Measurements from ENCODE around the gene ZNF787. TPM values are rescaled to one million over a fixed set of nuclear protein-coding genes. Genes with fewer than 3 reads are reported as not detected.
A peak's percentile ranks its signal among the peaks of the same experiment; 100 is the strongest.

Gene ZNF787
- total RNA-seq, 1 donor from 2014 or later = 29.0 TPM

DNA sequence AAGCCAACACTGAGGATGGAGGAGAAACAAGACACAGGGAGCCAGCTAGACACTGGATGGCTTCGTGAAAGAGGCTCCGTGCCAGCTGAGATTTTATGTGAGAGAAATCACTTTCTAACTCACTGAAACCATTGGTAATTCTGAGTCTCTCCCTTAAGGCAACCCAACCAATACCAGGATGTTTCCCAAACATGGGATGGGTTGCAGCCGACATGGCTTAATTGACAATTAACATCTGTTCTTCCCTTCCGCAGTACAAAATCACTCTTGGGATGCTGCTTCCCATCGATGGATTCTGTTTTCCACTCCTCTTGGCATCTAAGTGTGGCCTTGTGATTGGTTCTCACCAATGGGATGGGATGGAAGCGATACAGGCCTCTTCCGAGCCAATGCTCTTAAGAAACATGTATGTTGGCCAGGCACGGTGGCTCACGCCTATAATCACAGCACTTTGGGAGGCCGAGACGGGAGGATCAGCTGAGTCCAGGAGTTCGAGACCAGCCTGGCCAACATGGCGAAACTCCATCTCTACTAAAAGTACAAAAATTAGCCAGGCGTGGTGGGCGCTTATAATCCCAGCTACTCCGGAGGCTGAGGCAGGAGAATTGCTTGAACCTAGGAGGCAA, 2.3 kb upstream of the ZNF787 start:
- DNase-seq (ENCODE audit: low spot score) = no peak
- ATAC-seq = no peak

- DNase-seq (ENCODE audit: low spot score) = peak; percentile 95
- ATAC-seq = peak; percentile 72
Observed at GRCh38 chr19:56120371-56121179, 520 bp downstream of the ZNF787 start.

DNA sequence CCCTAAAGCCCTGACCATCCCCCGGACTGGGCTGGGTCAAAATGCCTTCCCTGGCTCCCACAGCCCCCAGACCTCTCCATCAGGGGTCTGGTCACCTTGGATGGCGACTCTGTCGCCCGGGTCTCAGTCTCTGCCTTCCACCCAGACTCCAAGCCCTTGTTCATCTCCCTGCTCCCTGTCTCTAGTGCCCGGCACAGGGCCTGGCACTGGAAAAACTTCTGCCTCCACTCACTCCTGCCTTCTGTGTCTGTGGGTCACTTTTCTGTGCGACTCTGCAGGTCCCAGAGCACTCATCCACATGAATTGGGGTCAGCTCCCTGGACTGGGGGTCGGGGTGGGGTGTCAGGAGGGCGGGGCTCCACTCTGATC, 1.1 kb downstream of the ZNF787 start:
- ATAC-seq (peak; percentile 0), DNase-seq (ENCODE audit: low spot score) (no peak)

DNA sequence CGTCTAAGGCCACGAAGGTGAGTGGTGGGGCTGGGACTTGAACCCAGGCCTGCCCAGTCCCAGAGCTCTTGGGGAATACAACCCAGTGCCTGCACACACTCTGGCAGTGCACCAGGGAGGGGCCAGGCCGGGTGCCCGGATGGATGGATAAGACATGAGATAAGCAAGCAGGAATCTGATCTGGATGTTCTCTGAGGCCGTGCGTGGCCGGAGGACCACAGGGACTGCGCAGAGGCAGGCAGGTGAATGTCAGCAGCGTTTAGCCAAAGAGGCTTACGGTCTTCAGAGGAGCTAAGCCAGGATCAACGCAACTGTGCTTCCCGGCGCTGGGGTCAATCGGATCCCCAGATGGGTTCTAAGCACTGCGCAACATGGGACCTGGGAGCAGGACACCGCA, 1.5 kb downstream of the ZNF787 start:
- ATAC-seq = peak; percentile 2

DNA sequence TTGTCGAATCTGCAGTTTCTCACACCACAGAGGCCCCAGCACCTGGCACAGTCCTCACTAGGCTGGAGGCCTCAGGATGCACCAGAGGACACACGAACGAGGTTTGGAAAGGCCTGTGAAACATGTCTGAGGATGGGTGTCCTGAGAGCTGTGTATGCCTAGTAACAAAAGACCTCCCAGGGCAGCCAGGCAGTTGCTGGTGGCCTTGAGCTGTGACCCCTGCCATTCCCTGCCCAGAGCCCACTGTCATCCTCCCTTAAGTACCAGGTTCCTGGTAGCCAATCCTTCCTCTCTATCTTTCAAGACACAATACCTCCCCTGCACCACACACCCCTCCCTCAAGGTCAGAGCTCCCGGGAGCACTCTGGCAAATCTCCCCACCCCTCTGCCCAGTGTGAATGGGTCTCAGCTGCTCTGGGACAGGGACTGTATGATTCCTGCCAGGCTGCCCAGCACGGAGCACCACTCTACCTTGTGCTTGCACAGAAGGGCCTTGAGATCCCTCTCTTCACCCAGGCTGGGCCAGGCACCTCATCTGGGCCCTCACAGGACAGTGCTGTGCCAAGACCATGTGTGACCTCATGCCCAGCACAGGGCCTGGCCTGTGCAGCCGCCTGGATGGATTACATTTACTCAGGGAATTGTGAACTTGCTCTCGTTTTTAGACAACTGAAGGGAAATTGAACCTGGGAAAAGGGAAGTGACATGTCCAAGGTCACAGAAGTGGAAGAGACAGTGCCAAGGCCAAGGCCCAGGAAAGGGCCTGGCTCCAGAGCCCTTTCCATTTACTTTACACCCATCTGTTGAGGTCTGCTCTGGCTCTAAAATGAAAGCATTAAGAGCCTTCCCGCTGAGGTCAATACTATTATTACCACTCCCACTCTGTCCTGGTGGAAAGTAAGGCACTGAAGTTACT, 2.2 kb downstream of the ZNF787 start:
- DNase-seq (ENCODE audit: low spot score) = no peak
- ATAC-seq = no peak

More for the DNA sequence above, 1.5 kb downstream of the ZNF787 start:
- peak; percentile 75 for DNase-seq (ENCODE audit: low spot score)

- ATAC-seq (no peak), DNase-seq (ENCODE audit: low spot score) (no peak)
Observed at GRCh38 chr19:56117889-56118288, 3.2 kb downstream of the ZNF787 start.

GRCh38 chr19:56117376-56117884, 3.7 kb downstream of the ZNF787 start:
- DNase-seq (ENCODE audit: low spot score) = no peak

GRCh38 chr19:56116606-56117005, 4.5 kb downstream of the ZNF787 start:
- no peak for ATAC-seq
- DNase-seq (ENCODE audit: low spot score) = no peak

More at GRCh38 chr19:56117376-56117884, 3.7 kb downstream of the ZNF787 start:
- ATAC-seq = no peak

- ATAC-seq = no peak
Observed at GRCh38 chr19:56115490-56115889, 5.6 kb downstream of the ZNF787 start.

DNA sequence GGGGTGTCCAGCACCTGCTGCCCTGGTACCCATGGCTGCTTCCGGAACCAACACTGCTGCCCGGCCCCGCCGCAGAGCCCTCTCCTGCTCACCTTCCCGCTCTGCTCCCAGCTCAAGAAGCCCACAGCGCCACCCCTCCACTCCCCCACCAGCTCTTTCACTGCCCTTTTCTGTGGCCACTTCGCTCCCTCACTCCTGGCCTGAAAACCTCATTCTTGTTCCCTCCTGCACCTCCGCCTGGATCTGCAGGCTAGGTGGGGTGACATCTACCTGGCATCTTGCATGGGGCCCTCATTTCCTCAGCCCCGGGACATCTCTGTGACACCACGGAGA, 6.4 kb downstream of the ZNF787 start:
- no peak for DNase-seq (ENCODE audit: low spot score)
- no peak for ATAC-seq

More at GRCh38 chr19:56115490-56115889, 5.6 kb downstream of the ZNF787 start:
- DNase-seq (ENCODE audit: low spot score) = no peak

- DNase-seq (ENCODE audit: low spot score) = no peak
- ATAC-seq = no peak
Observed at GRCh38 chr19:56114051-56114777, 6.9 kb downstream of the ZNF787 start.

- DNase-seq (ENCODE audit: low spot score) = no peak
Observed at GRCh38 chr19:56113074-56113632, 7.9 kb downstream of the ZNF787 start.

DNA sequence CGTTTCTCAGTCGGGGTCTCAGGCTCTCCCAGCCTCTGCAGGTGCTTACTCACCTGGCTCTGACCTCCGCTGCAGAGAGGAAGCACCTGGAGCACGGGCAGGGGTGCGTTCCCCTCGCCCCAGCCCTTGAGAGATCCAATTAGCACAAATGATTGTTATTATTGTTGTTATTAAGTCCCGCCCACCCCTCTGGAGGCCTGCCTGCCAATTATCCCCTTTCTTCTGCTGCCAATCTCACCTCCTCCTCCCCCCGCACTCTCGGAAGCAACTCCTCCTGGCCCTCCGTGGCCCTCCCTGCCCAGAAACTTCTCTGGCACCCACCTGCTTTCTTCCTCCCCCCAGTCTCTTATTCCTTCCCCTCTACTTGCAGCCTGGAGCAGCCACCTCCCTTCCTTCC, 8.8 kb downstream of the ZNF787 start:
- DNase-seq (ENCODE audit: low spot score) (no peak), ATAC-seq (no peak)

More at GRCh38 chr19:56113074-56113632, 7.9 kb downstream of the ZNF787 start:
- ATAC-seq = no peak

GRCh38 chr19:56111601-56112312, 9.3 kb downstream of the ZNF787 start:
- DNase-seq (ENCODE audit: low spot score) (no peak), ATAC-seq (peak; percentile 55)

GRCh38 chr19:56110515-56111448, 10.3 kb downstream of the ZNF787 start:
- ATAC-seq (peak; percentile 86), DNase-seq (ENCODE audit: low spot score) (peak; percentile 83)

DNA sequence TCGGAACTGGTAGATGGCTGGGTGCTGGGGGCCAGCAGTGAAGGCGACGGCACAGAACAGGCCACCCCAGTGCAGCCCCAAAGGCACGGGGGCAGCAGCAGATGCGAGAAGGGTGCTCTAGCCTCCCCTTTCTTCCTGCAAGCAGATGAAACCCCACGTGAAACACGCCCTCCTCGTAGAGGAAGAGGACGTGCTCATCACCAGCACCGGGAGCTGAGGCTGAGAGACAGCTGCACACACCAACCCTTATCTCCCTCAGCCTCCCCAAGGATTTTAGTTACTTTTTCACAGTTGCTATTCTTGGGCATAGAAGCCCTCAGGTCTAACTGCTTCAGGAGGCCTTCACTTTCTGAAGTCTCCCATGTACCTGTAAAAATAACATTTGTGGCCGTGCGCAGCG, 11.9 kb downstream of the ZNF787 start:
- DNase-seq (ENCODE audit: low spot score) (no peak), ATAC-seq (no peak)

DNA sequence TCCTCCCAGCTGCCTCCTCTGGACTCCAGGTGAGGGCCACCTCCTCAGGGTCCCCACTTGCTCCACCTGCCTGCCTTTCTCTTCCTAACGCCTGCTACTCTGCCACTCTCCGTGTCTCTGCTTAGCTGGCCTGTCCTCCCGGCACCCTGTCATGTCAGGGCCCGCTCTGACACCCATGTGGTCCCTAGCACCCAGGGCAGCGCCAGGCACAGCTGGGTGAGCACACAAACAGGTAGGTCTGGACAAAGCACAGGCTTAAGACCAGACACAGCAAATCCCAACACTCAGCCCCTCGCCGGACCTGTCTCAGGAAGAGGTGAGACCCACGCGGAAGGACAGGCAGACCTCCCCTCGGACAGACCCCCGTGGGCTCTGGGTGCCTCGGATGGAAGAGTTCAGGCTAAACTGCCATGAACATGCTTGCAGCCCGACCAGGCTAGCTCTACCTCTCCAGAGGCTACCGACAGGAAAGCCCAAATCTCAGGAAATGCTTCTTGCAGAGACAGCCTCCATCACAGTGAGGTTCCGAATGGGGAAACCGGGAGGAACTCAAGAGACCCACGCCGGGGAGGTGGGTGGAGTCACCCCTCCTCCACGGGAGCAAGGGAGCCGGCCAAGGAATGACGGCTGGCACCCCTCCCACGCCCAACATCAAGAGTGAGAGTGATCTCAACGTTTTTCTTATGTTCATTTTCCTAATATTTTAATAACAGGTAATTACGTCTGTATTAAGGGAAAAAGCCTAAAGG, 12.5 kb downstream of the ZNF787 start:
- no peak for DNase-seq (ENCODE audit: low spot score)
- ATAC-seq = no peak
